Stimulated activated CD4-positive, alpha-beta T cell treated with anti-CD3 and anti-CD28 coated beads, Interleukin-2, amount 100 ng/mL, for 48 hours (primary cell): Measurements from ENCODE around the gene PRICKLE1.
"Not testable (repeated sequence)": the region's sequence is repeated elsewhere in the genome, so short reads cannot be mapped to it uniquely, and the experiment has no call there.

Experiments
- DNase-seq, 2 donors: peaks; one replicate each; pipeline ENCODE4 v3.0.0-alpha.2; 2020

Gene PRICKLE1

GRCh38 chr12:42552822-42553221, 36.7 kb downstream of the PRICKLE1 start:
- DNase-seq = no peak

DNA sequence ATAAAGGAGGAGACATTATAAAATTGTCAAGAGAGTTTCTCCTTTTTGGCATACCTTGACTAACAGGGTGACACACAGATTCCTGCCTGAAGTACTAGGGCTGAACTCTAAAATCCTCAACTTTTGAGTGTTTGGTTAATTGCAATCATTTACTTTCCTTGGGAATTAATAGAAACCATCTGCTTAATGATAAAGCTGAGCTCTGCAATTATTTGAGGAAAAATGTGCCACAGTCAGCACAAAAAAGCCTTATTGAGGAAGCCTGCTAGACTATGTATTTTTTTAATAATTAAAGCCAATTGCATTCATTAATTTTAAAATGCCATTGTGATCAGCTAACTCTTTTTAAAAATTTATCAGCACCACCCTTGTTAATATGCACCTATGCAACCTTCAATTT, 38.7 kb downstream of the PRICKLE1 start:
- DNase-seq = no peak

GRCh38 chr12:42546709-42547108, 42.8 kb downstream of the PRICKLE1 start:
- DNase-seq = no peak

- no peak for DNase-seq
Measured at GRCh38 chr12:42541965-42542364, 47.6 kb downstream of the PRICKLE1 start.

GRCh38 chr12:42541308-42541707, 48.2 kb downstream of the PRICKLE1 start:
- DNase-seq = not testable (repeated sequence)

DNA sequence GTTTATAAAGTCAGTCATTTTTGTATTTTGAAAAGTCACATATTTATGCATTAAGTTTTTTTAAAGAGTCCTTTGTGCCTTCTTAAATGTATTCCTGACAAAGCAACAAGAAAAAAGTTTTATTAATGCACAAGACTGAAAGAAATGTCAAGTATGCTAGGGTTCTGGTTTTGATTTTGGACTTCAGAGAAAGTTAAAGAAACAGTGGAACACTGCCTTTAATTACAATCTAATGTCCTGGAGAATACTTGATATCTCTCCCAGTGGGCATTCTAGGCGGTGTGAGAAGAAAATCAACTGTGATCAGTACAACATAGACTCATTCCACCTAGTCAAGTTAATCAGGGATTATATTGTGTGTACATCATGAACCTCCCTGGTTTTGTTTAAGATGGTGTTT, 49.9 kb downstream of the PRICKLE1 start:
- DNase-seq = no peak

DNA sequence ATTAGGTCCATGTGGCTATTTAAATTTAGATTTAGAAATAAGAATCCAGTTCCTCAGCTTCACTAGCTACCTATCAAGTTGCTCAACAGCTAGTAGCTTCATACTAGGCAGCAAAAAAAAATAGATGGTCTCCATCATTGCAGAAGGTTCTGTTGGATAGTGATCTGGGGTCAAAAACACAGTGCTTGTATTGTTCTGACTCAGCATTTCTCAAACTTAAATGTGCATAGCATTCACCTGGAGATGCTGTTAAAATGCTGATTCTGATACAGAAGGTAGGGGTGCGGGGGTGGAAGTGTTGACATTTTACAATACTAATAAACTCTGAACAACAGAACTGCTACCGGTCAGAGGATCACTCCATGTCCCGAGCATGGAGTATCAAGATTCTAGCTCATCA, 51.3 kb downstream of the PRICKLE1 start:
- no peak for DNase-seq

- no peak for DNase-seq
Measured at GRCh38 chr12:42534184-42534838, 55.2 kb downstream of the PRICKLE1 start.

DNA sequence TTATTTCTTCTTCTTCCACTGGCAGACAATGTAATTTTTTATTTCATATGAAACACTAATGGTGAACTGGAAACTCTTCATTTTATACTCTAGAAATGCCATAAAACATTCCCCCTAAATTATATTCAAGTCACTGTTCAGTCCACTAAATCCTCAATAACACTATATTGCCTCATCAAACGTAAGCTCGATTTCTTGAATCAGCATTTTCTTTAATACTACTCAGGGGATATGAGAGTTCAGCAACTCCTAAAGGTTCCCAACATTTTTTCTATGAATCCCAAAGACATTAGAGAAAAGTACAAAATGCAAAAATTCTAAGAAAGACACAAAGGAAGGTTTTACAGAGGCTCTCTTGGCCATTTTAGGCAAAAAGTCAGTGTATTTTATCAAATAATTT, 59.3 kb downstream of the PRICKLE1 start:
- no peak for DNase-seq

DNA sequence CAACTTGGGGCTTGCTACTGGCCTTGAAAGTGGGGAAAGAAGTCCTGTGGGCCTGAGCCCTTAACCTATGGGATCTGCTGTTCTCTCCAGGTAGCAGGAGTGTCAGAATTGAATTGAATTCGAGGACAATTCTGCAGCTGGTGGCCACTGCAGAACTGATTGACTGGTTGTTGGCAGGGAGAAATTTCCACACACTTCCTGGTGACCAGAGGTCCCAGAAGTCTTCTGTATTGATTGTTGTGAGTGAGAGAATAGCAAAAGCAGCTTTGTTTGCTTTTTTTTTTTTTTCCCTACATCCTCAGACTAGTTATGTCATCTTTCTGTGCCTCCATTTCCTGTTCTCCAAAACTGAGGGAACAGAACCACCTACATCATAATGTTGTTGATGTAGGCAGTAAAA, 64.1 kb downstream of the PRICKLE1 start:
- DNase-seq = no peak

DNA sequence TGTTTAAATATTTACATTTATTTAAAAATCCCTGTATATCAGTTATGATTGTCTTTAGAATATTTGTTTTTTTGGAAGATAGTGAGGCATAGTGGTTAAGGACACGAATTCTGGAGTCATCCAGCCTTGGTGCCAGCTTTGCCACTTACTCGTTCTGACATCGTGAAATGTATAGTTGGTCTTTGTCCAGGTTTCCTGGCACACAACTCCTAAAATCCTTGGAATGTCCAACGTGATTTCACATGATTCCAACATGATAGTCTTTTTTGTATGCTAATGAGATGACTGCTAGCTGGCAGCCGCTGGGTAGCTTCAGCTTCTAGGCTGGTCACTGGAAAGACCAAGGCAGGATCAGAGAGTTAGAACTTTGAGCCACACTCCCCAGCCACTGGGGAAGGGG, 64.8 kb downstream of the PRICKLE1 start:
- DNase-seq = no peak

DNA sequence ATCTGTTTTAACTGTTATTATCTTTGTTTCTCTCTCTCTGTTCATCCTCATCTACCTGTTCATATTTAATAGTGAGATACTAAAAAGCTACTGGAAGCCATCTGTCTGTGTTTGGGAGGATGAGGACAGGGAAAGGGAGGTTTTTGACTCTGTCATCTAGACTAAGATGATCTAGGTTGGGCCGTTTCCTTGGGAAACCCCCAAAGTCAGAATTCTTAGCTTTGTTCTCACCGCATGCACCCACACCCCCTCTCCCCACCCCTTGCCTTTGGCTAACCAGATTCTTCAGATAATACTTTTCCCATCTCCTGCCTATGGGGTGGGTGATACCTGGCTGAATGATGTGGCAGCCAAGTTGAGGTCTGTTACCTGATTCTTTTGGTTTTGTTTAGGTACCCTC, 73.0 kb downstream of the PRICKLE1 start:
- DNase-seq = no peak

- no peak for DNase-seq
Measured at GRCh38 chr12:42511656-42512055, 77.9 kb downstream of the PRICKLE1 start.

DNA sequence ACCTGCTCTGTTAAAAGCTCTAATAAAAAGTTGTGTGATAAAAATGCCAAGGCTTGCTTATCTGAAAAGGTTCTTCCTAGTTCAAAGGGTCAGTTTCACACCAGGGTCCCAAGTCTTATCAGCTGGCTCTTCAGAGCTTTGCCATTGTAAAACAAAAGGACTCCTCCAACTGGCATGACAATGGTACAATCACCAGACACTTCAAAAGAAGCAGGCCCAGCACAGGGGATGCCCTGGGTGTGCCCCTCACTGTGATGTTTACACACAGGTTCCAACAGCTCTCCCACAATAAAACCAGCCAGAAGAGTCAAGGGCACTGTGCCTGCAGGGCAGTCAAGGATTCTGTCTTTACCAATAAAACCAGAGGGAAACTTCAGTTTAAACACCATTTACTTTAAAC, 78.7 kb downstream of the PRICKLE1 start:
- no peak for DNase-seq

DNA sequence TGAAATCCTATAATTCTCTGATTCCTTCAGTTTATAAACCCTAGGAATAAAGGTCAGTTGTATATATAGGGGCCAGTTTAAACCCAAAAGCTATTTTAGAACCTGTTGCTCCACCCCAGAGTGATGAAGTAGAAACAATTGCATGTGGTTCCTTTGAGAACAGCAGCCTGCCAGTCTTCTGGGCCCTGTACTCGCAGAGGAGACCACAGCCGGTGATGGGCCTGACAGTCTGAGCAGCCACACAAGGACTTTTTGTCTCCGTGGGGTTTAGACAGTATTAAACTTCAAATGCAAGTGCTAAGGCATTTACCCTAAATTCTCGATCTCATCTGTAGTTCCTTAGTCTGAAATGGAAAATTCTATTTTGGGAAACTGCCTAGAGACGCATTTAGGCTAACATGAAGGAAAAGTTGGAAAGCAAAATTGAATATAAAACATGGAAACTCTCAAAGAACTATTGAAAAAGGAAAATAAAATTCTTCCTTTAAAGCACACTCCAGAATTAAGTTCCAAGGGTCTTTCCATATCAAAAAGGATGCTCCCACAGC, 80.6 kb downstream of the PRICKLE1 start:
- DNase-seq = no peak

- DNase-seq = no peak
Measured at GRCh38 chr12:42507565-42507964, 82.0 kb downstream of the PRICKLE1 start.

DNA sequence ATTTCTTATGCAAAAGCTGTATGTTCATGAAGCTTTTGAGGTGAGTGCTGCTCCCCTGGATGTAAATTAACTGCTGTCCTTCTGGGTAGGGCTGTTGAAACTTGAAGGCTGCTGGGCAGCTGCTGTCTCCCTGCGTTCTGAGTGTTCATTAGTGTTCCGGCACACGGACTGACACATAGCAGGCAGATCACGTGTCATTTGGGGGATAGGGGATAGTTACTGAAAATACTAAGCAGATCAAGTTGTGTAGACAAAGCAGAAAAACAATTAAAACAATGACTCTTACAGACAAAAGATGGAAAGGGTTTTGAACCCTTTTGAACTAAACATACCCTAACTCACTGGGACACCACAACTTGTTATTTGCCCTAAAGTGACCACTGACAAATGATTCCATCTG, 82.5 kb downstream of the PRICKLE1 start:
- DNase-seq = no peak

DNA sequence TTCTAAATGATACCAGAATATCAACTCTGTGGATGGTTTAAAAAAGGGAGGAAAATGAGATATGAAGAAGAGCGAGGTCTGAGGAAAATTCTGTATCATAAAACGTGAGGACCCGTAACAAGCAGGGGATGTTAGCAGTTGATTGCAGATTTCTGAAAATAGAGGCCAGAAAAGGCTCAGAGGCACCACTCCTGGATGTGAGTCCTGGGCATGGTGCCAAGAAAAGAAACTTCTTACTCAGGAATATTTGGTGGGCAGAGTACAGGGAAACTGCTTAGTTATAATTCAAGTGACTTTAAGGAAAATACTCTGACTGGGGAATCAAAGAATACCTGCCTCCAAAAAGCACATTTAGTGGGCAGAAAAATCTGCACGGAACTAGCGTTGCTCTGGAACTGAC, 85.5 kb downstream of the PRICKLE1 start:
- no peak for DNase-seq

GRCh38 chr12:42502682-42503081, 86.9 kb downstream of the PRICKLE1 start:
- DNase-seq = no peak

GRCh38 chr12:42498549-42499247, 90.8 kb downstream of the PRICKLE1 start:
- no peak for DNase-seq

DNA sequence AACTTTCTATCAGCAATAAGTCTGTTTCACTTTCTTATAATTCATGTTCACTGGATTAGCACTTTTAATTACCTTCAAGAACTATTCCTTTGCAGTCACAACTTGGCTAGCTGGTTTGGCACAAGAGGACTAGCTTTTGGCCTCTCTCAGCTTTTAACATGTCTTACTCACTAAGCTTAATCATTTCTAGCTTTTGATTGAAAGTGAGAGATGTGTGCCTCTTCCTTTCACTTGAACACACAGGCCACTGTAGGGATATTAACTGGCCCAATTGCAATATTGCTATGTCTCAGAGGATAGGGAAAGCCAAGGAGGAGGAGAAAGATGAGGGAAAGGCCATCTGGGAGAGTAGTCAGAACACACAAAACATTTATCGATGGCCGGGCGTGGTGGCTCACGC, 92.7 kb downstream of the PRICKLE1 start:
- no peak for DNase-seq

- DNase-seq = no peak
Measured at GRCh38 chr12:42495244-42495643, 94.3 kb downstream of the PRICKLE1 start.

DNA sequence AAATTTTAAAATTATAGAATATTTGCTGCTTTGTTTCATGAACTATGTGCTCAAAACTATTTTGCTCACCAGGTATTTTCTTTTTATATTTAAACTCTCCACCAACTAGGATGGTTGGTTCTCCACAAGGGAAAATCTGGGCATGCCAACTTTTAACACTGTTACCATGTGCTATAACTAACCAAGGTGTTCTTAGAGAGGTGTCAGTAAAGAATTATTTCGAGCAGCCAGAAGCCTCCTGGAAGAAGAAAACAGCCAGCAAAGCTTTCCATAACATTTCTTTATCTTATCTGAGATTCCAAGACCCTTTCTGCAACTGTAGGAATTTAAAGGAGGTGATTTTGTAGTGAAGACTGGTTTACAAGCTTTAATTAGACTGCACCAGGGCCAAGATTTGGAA, 97.3 kb downstream of the PRICKLE1 start:
- DNase-seq = no peak

DNA sequence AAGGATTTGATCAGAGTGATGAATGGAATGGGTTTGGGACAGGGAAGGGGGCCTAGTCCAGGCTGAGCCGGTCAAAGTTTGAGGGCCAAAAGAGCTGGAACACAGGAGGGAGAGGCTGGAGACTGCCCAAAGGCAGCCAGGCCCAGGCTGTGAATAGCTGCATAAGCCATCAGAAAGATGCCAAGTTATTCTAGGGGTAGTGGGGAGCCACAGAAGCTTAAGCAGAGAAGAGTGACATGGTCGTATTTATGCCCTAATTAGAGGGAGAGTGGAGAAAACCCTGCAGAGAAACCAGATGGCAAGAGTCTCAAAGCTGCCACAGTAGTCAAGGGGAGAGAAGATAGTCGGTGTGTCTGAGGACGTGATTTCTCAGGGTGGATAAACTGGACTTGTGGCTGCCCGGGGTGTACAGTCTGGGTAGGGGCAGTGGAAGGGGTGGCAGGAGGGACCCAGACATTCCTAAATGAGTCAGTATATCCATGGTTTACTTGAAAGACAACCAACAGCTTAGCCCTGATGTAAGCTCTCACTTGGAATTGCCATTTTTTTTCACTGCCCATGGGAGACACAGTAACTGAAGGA, 99.2 kb downstream of the PRICKLE1 start:
- DNase-seq = no peak
